ENCODE data around the gene CTBP2. TPM values are rescaled to one million over a fixed set of nuclear protein-coding genes. Genes with fewer than 3 reads are reported as not detected.
A peak's percentile ranks its signal among the peaks of the same experiment; 100 is the strongest.

The CTBP2 gene
- total RNA-seq, 2 donors from 2014 or later, result 26.0 to 36.0 TPM

GRCh38 chr10:125076121-125076825 lies 84.1 kb downstream of the CTBP2 start:
- TF ChIP-seq, protein P1, sequence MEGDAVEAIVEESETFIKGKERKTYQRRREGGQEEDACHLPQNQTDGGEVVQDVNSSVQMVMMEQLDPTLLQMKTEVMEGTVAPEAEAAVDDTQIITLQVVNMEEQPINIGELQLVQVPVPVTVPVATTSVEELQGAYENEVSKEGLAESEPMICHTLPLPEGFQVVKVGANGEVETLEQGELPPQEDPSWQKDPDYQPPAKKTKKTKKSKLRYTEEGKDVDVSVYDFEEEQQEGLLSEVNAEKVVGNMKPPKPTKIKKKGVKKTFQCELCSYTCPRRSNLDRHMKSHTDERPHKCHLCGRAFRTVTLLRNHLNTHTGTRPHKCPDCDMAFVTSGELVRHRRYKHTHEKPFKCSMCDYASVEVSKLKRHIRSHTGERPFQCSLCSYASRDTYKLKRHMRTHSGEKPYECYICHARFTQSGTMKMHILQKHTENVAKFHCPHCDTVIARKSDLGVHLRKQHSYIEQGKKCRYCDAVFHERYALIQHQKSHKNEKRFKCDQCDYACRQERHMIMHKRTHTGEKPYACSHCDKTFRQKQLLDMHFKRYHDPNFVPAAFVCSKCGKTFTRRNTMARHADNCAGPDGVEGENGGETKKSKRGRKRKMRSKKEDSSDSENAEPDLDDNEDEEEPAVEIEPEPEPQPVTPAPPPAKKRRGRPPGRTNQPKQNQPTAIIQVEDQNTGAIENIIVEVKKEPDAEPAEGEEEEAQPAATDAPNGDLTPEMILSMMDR (IDR thresholded peaks at IDR 0.05), result no peak
- no peak for DNase-seq (ENCODE audit: low spot score)
- peaks cover 0 to 26% of the 10 kb centered on the region in 2 donors for H3K4me1 ChIP-seq
- no peaks in the 10 kb centered on the region for H3K36me3 ChIP-seq
- H3K27ac ChIP-seq, result peak overlapping the region; percentile 25 to 42
- no peak overlapping the region for H3K4me3 ChIP-seq
- H3K9me3 ChIP-seq, result no peaks in the 10 kb centered on the region
- H3K27me3 ChIP-seq, result no peaks in the 10 kb centered on the region

DNA sequence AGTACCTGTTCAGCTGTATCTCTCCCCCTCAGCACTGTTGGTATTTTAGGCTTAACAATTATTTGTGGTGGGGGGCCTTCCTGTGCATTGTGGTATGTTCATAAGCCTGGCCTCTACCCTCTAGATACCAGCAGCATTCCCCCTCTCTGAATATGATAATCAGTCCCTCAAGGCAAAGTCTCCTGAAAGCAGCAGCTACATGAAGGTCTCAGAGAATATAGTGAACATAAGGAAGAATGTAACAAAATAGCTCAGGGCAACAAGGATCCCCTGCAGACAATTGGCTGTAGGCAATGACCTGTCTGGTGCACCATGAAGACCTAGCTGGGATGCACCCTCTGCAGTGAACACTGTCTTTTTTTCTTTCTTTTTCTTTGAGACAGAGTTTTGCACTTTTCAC lies 86.4 kb downstream of the CTBP2 start:
- Histone ChIP-seq H3K27ac (no peak overlapping the region), H3K27me3 (no peaks in the 10 kb centered on the region), H3K4me1 (peaks cover 0 to 21% of the 10 kb centered on the region in 2 donors), H3K9me3 (no peaks in the 10 kb centered on the region), H3K36me3 (no peaks in the 10 kb centered on the region), H3K4me3 (no peak overlapping the region)
- no peak for DNase-seq (ENCODE audit: low spot score)
- TF ChIP-seq, protein P1 (IDR thresholded peaks at IDR 0.05), result no peak

DNA sequence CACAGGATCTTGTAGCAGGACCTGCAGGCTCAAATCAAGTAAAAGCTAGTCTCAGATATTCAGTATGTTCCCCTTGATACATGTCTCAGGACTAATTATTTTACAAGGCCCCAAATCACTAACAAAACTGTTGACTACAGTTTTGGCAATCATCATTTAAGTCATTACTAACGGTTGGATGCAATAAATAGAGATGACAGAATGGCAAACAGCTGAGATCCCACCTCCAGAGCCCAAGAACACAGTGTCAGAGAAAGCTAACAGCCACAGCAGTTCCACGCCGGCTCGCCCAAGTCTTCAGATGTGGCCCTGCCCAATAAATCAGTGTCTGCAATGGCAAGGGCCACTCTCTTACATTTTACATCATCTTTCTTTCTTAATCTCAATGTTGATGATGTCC lies 87.6 kb downstream of the CTBP2 start:
- DNase-seq (ENCODE audit: low spot score), result no peak
- no peaks in the 10 kb centered on the region for H3K9me3 ChIP-seq
- no peak overlapping the region for H3K4me3 ChIP-seq
- peaks cover 0 to 28% of the 10 kb centered on the region in 2 donors for H3K4me1 ChIP-seq
- no peaks in the 10 kb centered on the region for H3K27me3 ChIP-seq
- H3K27ac ChIP-seq, result no peak overlapping the region
- TF ChIP-seq, protein P1 (IDR thresholded peaks at IDR 0.05), result no peak
- H3K36me3 ChIP-seq, result no peaks in the 10 kb centered on the region

DNA sequence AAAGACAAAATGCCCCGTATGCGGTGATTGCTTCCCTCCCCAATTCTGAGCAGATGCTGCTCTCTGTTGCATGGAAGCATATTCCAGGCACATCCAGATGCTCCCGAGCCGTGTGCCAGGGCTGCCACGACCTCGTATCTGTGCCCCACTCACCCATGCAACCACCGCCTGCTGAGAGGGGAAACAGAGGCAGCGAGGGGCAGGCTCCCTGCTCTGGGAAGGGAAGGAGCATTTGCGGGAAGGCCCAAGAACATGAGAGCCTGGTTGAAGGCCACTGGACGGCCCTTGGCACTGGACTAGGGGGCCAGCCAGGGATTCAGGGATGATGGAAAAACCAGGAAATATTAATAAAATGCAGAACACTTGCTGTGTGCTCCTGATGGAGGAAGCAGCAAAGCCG lies 89.4 kb downstream of the CTBP2 start:
- H3K4me1 ChIP-seq, result peaks cover 0 to 21% of the 10 kb centered on the region in 2 donors
- no peak for DNase-seq (ENCODE audit: low spot score)

DNA sequence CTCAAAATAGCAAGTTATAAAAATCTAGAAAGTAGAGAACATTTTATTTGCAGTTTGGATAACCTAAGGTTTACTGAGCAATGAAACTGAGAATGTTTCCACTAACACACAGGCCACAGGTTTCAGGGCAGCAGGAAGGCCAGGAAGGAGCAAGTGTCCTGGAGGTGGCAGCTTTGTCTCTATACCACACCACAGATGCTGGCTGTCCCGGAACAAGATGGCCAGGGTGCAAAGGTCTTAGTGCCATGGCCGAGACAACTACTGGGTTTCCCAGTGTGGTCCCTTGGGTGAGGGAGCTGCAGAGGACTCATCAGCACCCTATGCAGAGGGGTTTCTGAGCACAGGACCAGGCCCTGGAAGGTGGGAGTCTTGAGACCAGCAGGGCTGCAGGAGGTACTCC lies 92.0 kb downstream of the CTBP2 start:
- no peak overlapping the region for H3K27ac ChIP-seq
- no peak overlapping the region for H3K4me3 ChIP-seq
- DNase-seq (ENCODE audit: low spot score), result no peak
- TF ChIP-seq, protein P1 (IDR thresholded peaks at IDR 0.05), result no peak
- H3K36me3 ChIP-seq, result peaks cover 5% of the 10 kb centered on the region
- H3K9me3 ChIP-seq, result no peaks in the 10 kb centered on the region
- H3K4me1 ChIP-seq, result peaks cover 0 to 47% of the 10 kb centered on the region in 2 donors
- H3K27me3 ChIP-seq, result no peaks in the 10 kb centered on the region

More for the DNA sequence above, 89.4 kb downstream of the CTBP2 start:
- TF ChIP-seq, protein P1 (IDR thresholded peaks at IDR 0.05), result no peak
- no peak overlapping the region for H3K27ac ChIP-seq
- no peak overlapping the region for H3K4me3 ChIP-seq
- H3K27me3 ChIP-seq, result no peaks in the 10 kb centered on the region
- H3K36me3 ChIP-seq, result no peaks in the 10 kb centered on the region
- no peaks in the 10 kb centered on the region for H3K9me3 ChIP-seq

- no peak overlapping the region for H3K27ac ChIP-seq
- peaks cover 5% of the 10 kb centered on the region for H3K36me3 ChIP-seq
These were observed 92.6 kb downstream of the CTBP2 start for GRCh38 chr10:125067764-125068163.

More at GRCh38 chr10:125067764-125068163, 92.6 kb downstream of the CTBP2 start:
- H3K4me1 ChIP-seq, result peaks cover 0 to 54% of the 10 kb centered on the region in 2 donors
- no peaks in the 10 kb centered on the region for H3K9me3 ChIP-seq
- H3K27me3 ChIP-seq, result no peaks in the 10 kb centered on the region
- TF ChIP-seq, protein P1 (IDR thresholded peaks at IDR 0.05), result no peak
- DNase-seq (ENCODE audit: low spot score), result no peak
- H3K4me3 ChIP-seq, result no peak overlapping the region
